Measurements from ENCODE around the gene CERCAM. TPM values are rescaled to one million over a fixed set of nuclear protein-coding genes. Genes with fewer than 3 reads are reported as not detected.

Gene CERCAM
- total and polyA plus RNA-seq, 2 of the 13 experiments (the other 11 are each of a cell fraction or from before 2014, with no cell fraction given), result 9.0 to 17.1 TPM

GRCh38 chr9:128405077-128405779, 15.4 kb upstream of the CERCAM start (continued):
- TF ChIP-seq, protein P1, sequence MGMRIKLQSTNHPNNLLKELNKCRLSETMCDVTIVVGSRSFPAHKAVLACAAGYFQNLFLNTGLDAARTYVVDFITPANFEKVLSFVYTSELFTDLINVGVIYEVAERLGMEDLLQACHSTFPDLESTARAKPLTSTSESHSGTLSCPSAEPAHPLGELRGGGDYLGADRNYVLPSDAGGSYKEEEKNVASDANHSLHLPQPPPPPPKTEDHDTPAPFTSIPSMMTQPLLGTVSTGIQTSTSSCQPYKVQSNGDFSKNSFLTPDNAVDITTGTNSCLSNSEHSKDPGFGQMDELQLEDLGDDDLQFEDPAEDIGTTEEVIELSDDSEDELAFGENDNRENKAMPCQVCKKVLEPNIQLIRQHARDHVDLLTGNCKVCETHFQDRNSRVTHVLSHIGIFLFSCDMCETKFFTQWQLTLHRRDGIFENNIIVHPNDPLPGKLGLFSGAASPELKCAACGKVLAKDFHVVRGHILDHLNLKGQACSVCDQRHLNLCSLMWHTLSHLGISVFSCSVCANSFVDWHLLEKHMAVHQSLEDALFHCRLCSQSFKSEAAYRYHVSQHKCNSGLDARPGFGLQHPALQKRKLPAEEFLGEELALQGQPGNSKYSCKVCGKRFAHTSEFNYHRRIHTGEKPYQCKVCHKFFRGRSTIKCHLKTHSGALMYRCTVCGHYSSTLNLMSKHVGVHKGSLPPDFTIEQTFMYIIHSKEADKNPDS (CRISPR knock-in tag; IDR thresholded peaks at IDR 0.05), result no peak
- TF ChIP-seq ARNT (IDR thresholded peaks at IDR 0.05), result no peak
- TF ChIP-seq KDM2A (CRISPR knock-in tag; IDR thresholded peaks at IDR 0.05; ENCODE audit: borderline replicate concordance, low read depth), result no peak
- TF ChIP-seq ZNF224 (CRISPR knock-in tag; IDR thresholded peaks at IDR 0.05), result no peak
- TF ChIP-seq EZH2 (conservative IDR thresholded peaks at IDR 0.05; ENCODE audit: low read depth, low read length), result no peak
- TF ChIP-seq, protein P2, sequence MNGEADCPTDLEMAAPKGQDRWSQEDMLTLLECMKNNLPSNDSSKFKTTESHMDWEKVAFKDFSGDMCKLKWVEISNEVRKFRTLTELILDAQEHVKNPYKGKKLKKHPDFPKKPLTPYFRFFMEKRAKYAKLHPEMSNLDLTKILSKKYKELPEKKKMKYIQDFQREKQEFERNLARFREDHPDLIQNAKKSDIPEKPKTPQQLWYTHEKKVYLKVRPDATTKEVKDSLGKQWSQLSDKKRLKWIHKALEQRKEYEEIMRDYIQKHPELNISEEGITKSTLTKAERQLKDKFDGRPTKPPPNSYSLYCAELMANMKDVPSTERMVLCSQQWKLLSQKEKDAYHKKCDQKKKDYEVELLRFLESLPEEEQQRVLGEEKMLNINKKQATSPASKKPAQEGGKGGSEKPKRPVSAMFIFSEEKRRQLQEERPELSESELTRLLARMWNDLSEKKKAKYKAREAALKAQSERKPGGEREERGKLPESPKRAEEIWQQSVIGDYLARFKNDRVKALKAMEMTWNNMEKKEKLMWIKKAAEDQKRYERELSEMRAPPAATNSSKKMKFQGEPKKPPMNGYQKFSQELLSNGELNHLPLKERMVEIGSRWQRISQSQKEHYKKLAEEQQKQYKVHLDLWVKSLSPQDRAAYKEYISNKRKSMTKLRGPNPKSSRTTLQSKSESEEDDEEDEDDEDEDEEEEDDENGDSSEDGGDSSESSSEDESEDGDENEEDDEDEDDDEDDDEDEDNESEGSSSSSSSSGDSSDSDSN (CRISPR knock-in tag; IDR thresholded peaks at IDR 0.05), result peak; percentile 47
- TF ChIP-seq HOXA3 (CRISPR knock-in tag; IDR thresholded peaks at IDR 0.05), result no peak
- TF ChIP-seq SRSF1 (optimal IDR thresholded peaks at IDR 0.05; ENCODE audit: low read depth, low read length), result peak; percentile 66
- TF ChIP-seq KDM5A (IDR thresholded peaks at IDR 0.05; ENCODE audit: borderline replicate concordance, low read length), result no peak
- peak; percentile 40; the same call in 1 of the 2 replicates for TF ChIP-seq ZNF580 (CRISPR knock-in tag; IDR thresholded peaks at IDR 0.05; ENCODE audit: borderline replicate concordance, low read depth)
- peak; percentile 30; the same call in 1 of the 2 replicates for TF ChIP-seq THAP9 (CRISPR knock-in tag; IDR thresholded peaks at IDR 0.05; ENCODE audit: borderline replicate concordance)
- TF ChIP-seq SALL2 (CRISPR knock-in tag; IDR thresholded peaks at IDR 0.05), result 0 out of 2 replicates have a peak, but pooled peaks have one; percentile 43
- TF ChIP-seq, protein P3, sequence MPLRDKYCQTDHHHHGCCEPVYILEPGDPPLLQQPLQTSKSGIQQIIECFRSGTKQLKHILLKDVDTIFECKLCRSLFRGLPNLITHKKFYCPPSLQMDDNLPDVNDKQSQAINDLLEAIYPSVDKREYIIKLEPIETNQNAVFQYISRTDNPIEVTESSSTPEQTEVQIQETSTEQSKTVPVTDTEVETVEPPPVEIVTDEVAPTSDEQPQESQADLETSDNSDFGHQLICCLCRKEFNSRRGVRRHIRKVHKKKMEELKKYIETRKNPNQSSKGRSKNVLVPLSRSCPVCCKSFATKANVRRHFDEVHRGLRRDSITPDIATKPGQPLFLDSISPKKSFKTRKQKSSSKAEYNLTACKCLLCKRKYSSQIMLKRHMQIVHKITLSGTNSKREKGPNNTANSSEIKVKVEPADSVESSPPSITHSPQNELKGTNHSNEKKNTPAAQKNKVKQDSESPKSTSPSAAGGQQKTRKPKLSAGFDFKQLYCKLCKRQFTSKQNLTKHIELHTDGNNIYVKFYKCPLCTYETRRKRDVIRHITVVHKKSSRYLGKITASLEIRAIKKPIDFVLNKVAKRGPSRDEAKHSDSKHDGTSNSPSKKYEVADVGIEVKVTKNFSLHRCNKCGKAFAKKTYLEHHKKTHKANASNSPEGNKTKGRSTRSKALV (CRISPR knock-in tag; IDR thresholded peaks at IDR 0.05), result no peak
- no peak for TF ChIP-seq ZFP36 (IDR thresholded peaks at IDR 0.05; ENCODE audit: borderline replicate concordance, low read depth, low read length, partially characterized antibody)
- TF ChIP-seq CTCF (CRISPR knock-in tag; IDR thresholded peaks at IDR 0.05), result peak; percentile 36; the same call in 1 of the 2 replicates
- no peak for TF ChIP-seq TOPORS (CRISPR knock-in tag; IDR thresholded peaks at IDR 0.05)
- TF ChIP-seq SNAI1 (CRISPR knock-in tag; IDR thresholded peaks at IDR 0.05; ENCODE audit: borderline replicate concordance), result no peak

All from HepG2 (cell line).